WTC11 (cell line): Measurements from ENCODE around the gene VPS25. TPM values are rescaled to one million over a fixed set of nuclear protein-coding genes. Genes with fewer than 3 reads are reported as not detected.

Experiments
- ATF1 ChIP-seq: sonication (generic); formaldehyde crosslinking; IDR thresholded peaks from 2 replicates; pipeline ENCODE4 v1.8.1; 2023; ENCODE audit warnings: mild to moderate bottlenecking, moderate library complexity, missing genetic modification reagents
- CDX4 ChIP-seq: fragments of 250-450 bp; sonication (Bioruptor Pico); IDR thresholded peaks from 2 replicates; pipeline ENCODE4 v1.9.0; 2021; ENCODE audit warnings: moderate library complexity, mild to moderate bottlenecking, inconsistent platforms, borderline replicate concordance
- ELF4 ChIP-seq: sonication (generic); formaldehyde crosslinking; IDR thresholded peaks from 2 replicates; pipeline ENCODE4 v1.8.1; 2022; ENCODE audit warnings: low read depth, mild to moderate bottlenecking, moderate library complexity, missing genetic modification reagents
- IRF1 ChIP-seq: sonication (generic); formaldehyde crosslinking; IDR thresholded peaks from 2 replicates; pipeline ENCODE4 v1.8.0; 2023; ENCODE audit warnings: missing genetic modification reagents
- JAZF1 ChIP-seq: fragments of 250-450 bp; sonication (Bioruptor Pico); IDR thresholded peaks from 2 replicates; pipeline ENCODE4 v1.9.0; 2021; ENCODE audit warnings: moderate library complexity, mild to moderate bottlenecking, inconsistent platforms
- KAT7 ChIP-seq: sonication (generic); formaldehyde crosslinking; IDR thresholded peaks from 2 replicates; pipeline ENCODE4 v1.8.1; 2023; ENCODE audit warnings: missing genetic modification reagents, mild to moderate bottlenecking, borderline replicate concordance
- MXD4 ChIP-seq: fragments of 250-450 bp; sonication (Bioruptor Pico); IDR thresholded peaks from 2 replicates; pipeline ENCODE4 v1.8.0; 2021; ENCODE audit warnings: mild to moderate bottlenecking, moderate library complexity, borderline replicate concordance
- NFATC4 ChIP-seq: fragments of 250-450 bp; sonication (Bioruptor Pico); IDR thresholded peaks from 2 replicates; pipeline ENCODE4 v1.9.0; 2021; ENCODE audit warnings: mild to moderate bottlenecking
- PREB ChIP-seq: sonication (generic); formaldehyde crosslinking; IDR thresholded peaks from 2 replicates; pipeline ENCODE4 v1.8.1; 2022; ENCODE audit warnings: mild to moderate bottlenecking, missing genetic modification reagents, moderate library complexity, borderline replicate concordance
- SMAD4 ChIP-seq: sonication (generic); formaldehyde crosslinking; IDR thresholded peaks from 2 replicates; pipeline ENCODE4 v1.8.0; 2022; ENCODE audit warnings: mild to moderate bottlenecking, missing genetic modification reagents
- ZNF138 ChIP-seq: sonication (generic); formaldehyde crosslinking; conservative IDR thresholded peaks from 2 replicates; pipeline ENCODE4 v1.8.1; 2022; ENCODE audit warnings: mild to moderate bottlenecking, moderate library complexity, missing genetic modification reagents
- ZNF263 ChIP-seq: sonication (generic); formaldehyde crosslinking; IDR thresholded peaks from 2 replicates; pipeline ENCODE4 v1.8.1; 2022; ENCODE audit warnings: low read depth, mild to moderate bottlenecking, moderate library complexity, missing genetic modification reagents
- ZNF317 ChIP-seq: sonication (generic); formaldehyde crosslinking; IDR thresholded peaks from 2 replicates; pipeline ENCODE4 v1.8.1; 2023; ENCODE audit warnings: low read depth, mild to moderate bottlenecking, moderate library complexity, missing genetic modification reagents, borderline replicate concordance
- ZNF416 ChIP-seq: fragments of 250-450 bp; sonication (Bioruptor Pico); IDR thresholded peaks from 2 replicates; pipeline ENCODE4 v1.9.0; 2021; ENCODE audit warnings: mild to moderate bottlenecking, inconsistent platforms
- total RNA-seq: library from RNA; stranded (reverse); gene quantifications from 3 replicates; pipeline ENCODE4 v1.2.3, GENCODE V29; 2021
- TF ChIP-seq, protein P1 (sequence below): sonication (generic); formaldehyde crosslinking; IDR thresholded peaks from 2 replicates; pipeline ENCODE4 v1.8.0; 2022; ENCODE audit warnings: missing genetic modification reagents
- TF ChIP-seq, protein P2 (sequence below): sonication (generic); formaldehyde crosslinking; IDR thresholded peaks from 2 replicates; pipeline ENCODE4 v1.8.1; 2022; ENCODE audit warnings: low read depth, mild to moderate bottlenecking, moderate library complexity, missing genetic modification reagents, borderline replicate concordance
- TF ChIP-seq, protein P3 (sequence below): fragments of 250-450 bp; sonication (Bioruptor Pico); IDR thresholded peaks from 2 replicates; pipeline ENCODE4 v1.9.0; 2021; ENCODE audit warnings: mild to moderate bottlenecking, borderline replicate concordance
- TF ChIP-seq, protein P4 (sequence below): sonication (generic); formaldehyde crosslinking; IDR thresholded peaks from 2 replicates; pipeline ENCODE4 v1.8.1; 2022; ENCODE audit warnings: mild to moderate bottlenecking, moderate library complexity, missing genetic modification reagents
- TF ChIP-seq, protein P5 (sequence below): sonication (generic); formaldehyde crosslinking; IDR thresholded peaks from 2 replicates; pipeline ENCODE4 v1.8.0; 2022; ENCODE audit warnings: mild to moderate bottlenecking, missing genetic modification reagents
- TF ChIP-seq, protein P6 (sequence below): sonication (generic); formaldehyde crosslinking; IDR thresholded peaks from 2 replicates; pipeline ENCODE4 v1.8.0; 2023; ENCODE audit warnings: mild to moderate bottlenecking, missing genetic modification reagents

VPS25 gene
- total RNA-seq, 1 experiment from 2014 or later, result 98.6 TPM

DNA sequence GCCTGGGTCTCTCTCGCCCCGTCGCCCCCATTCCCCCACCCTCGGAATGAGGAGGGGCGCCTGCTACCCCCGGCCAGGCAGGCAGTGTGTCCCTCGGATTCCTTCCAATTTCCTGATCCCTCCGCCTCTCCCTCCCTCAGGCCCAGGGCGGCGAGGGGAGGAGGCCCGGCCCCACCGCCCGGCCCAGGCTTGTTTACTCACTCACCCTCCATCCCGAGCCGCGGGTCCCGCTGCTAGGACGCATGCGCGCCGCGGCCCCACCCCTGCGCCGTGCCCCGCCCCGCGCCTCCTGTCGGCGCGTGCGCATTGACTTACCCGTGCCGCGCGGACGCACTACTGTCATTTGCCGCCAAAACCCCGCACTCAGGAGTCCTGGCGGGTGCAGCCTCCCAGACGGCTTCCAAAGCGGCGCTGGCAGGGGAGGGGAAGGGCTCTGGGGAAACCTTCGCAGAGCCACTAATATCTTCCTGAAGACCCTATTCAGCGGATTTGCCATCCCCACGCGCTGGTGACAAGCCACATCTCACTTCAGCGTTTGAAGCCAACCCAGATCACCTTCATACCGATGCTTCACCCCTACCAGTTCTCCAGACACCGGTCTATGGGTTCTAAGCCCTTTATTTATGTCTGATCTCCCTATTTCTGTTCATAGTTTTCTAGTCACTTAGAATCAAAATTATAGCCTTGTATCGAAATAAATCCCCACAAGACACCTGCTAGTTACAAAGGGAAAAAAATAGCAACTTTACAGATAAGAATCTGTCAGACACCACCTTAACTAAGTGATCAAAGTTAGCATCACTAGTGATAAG, 28.2 kb upstream of the VPS25 start, which contains the start of gene EZH1 (continued):
- TF ChIP-seq, protein P1, sequence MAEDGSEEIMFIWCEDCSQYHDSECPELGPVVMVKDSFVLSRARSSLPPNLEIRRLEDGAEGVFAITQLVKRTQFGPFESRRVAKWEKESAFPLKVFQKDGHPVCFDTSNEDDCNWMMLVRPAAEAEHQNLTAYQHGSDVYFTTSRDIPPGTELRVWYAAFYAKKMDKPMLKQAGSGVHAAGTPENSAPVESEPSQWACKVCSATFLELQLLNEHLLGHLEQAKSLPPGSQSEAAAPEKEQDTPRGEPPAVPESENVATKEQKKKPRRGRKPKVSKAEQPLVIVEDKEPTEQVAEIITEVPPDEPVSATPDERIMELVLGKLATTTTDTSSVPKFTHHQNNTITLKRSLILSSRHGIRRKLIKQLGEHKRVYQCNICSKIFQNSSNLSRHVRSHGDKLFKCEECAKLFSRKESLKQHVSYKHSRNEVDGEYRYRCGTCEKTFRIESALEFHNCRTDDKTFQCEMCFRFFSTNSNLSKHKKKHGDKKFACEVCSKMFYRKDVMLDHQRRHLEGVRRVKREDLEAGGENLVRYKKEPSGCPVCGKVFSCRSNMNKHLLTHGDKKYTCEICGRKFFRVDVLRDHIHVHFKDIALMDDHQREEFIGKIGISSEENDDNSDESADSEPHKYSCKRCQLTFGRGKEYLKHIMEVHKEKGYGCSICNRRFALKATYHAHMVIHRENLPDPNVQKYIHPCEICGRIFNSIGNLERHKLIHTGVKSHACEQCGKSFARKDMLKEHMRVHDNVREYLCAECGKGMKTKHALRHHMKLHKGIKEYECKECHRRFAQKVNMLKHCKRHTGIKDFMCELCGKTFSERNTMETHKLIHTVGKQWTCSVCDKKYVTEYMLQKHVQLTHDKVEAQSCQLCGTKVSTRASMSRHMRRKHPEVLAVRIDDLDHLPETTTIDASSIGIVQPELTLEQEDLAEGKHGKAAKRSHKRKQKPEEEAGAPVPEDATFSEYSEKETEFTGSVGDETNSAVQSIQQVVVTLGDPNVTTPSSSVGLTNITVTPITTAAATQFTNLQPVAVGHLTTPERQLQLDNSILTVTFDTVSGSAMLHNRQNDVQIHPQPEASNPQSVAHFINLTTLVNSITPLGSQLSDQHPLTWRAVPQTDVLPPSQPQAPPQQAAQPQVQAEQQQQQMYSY (CRISPR knock-in tag), result 0 out of 2 replicates have a peak, but pooled peaks have one; percentile 36
- TF ChIP-seq, protein P2, sequence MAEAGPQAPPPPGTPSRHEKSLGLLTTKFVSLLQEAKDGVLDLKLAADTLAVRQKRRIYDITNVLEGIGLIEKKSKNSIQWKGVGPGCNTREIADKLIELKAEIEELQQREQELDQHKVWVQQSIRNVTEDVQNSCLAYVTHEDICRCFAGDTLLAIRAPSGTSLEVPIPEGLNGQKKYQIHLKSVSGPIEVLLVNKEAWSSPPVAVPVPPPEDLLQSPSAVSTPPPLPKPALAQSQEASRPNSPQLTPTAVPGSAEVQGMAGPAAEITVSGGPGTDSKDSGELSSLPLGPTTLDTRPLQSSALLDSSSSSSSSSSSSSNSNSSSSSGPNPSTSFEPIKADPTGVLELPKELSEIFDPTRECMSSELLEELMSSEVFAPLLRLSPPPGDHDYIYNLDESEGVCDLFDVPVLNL, result no peak
- TF ChIP-seq JAZF1 (CRISPR knock-in tag) (no peak), SMAD4 (0 out of 2 replicates have a peak, but pooled peaks have one; percentile 52), MXD4 (CRISPR knock-in tag) (no peak), CDX4 (CRISPR knock-in tag) (no peak), ELF4 (CRISPR knock-in tag) (peak; percentile 85; the same call in 1 of the 2 replicates), KAT7 (CRISPR knock-in tag) (no peak), NFATC4 (CRISPR knock-in tag) (no peak), ZNF416 (CRISPR knock-in tag) (no peak), IRF1 (CRISPR knock-in tag) (peak; percentile 90; the same call in 1 of the 2 replicates), ZNF138 (CRISPR knock-in tag) (no peak; the same call in 1 of the 2 replicates), ATF1 (no peak), ZNF317 (CRISPR knock-in tag) (0 out of 2 replicates have a peak, but pooled peaks have one; percentile 53), PREB (CRISPR knock-in tag) (no peak), ZNF263 (CRISPR knock-in tag) (peak; percentile 53; the same call in 1 of the 2 replicates)
- TF ChIP-seq, protein P3, sequence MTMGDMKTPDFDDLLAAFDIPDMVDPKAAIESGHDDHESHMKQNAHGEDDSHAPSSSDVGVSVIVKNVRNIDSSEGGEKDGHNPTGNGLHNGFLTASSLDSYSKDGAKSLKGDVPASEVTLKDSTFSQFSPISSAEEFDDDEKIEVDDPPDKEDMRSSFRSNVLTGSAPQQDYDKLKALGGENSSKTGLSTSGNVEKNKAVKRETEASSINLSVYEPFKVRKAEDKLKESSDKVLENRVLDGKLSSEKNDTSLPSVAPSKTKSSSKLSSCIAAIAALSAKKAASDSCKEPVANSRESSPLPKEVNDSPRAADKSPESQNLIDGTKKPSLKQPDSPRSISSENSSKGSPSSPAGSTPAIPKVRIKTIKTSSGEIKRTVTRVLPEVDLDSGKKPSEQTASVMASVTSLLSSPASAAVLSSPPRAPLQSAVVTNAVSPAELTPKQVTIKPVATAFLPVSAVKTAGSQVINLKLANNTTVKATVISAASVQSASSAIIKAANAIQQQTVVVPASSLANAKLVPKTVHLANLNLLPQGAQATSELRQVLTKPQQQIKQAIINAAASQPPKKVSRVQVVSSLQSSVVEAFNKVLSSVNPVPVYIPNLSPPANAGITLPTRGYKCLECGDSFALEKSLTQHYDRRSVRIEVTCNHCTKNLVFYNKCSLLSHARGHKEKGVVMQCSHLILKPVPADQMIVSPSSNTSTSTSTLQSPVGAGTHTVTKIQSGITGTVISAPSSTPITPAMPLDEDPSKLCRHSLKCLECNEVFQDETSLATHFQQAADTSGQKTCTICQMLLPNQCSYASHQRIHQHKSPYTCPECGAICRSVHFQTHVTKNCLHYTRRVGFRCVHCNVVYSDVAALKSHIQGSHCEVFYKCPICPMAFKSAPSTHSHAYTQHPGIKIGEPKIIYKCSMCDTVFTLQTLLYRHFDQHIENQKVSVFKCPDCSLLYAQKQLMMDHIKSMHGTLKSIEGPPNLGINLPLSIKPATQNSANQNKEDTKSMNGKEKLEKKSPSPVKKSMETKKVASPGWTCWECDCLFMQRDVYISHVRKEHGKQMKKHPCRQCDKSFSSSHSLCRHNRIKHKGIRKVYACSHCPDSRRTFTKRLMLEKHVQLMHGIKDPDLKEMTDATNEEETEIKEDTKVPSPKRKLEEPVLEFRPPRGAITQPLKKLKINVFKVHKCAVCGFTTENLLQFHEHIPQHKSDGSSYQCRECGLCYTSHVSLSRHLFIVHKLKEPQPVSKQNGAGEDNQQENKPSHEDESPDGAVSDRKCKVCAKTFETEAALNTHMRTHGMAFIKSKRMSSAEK (CRISPR knock-in tag), result no peak
- TF ChIP-seq, protein P4, sequence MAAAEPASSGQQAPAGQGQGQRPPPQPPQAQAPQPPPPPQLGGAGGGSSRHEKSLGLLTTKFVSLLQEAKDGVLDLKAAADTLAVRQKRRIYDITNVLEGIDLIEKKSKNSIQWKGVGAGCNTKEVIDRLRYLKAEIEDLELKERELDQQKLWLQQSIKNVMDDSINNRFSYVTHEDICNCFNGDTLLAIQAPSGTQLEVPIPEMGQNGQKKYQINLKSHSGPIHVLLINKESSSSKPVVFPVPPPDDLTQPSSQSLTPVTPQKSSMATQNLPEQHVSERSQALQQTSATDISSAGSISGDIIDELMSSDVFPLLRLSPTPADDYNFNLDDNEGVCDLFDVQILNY (CRISPR knock-in tag), result peak; percentile 98
- TF ChIP-seq, protein P5, sequence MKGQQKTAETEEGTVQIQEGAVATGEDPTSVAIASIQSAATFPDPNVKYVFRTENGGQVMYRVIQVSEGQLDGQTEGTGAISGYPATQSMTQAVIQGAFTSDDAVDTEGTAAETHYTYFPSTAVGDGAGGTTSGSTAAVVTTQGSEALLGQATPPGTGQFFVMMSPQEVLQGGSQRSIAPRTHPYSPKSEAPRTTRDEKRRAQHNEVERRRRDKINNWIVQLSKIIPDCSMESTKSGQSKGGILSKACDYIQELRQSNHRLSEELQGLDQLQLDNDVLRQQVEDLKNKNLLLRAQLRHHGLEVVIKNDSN, result peak; percentile 72; the same call in 1 of the 2 replicates
- TF ChIP-seq, protein P6, sequence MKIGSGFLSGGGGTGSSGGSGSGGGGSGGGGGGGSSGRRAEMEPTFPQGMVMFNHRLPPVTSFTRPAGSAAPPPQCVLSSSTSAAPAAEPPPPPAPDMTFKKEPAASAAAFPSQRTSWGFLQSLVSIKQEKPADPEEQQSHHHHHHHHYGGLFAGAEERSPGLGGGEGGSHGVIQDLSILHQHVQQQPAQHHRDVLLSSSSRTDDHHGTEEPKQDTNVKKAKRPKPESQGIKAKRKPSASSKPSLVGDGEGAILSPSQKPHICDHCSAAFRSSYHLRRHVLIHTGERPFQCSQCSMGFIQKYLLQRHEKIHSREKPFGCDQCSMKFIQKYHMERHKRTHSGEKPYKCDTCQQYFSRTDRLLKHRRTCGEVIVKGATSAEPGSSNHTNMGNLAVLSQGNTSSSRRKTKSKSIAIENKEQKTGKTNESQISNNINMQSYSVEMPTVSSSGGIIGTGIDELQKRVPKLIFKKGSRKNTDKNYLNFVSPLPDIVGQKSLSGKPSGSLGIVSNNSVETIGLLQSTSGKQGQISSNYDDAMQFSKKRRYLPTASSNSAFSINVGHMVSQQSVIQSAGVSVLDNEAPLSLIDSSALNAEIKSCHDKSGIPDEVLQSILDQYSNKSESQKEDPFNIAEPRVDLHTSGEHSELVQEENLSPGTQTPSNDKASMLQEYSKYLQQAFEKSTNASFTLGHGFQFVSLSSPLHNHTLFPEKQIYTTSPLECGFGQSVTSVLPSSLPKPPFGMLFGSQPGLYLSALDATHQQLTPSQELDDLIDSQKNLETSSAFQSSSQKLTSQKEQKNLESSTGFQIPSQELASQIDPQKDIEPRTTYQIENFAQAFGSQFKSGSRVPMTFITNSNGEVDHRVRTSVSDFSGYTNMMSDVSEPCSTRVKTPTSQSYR (CRISPR knock-in tag), result peak; percentile 85; the same call in 1 of the 2 replicates
